Cardiac fibroblast (primary cell): ENCODE data around the gene TENM4.

Experiments
- DNase-seq, 2 donors: peaks; one replicate each; pipeline versions ENCODE4 v3.0.0 to v3.0.0-alpha.2; 2010; ENCODE audit warnings: low read depth in 2 of 2
- H3K4me3 ChIP-seq, 2 donors: replicated peaks in 1 of 2; 1 replicate in 1 of 2; 2 replicates in 1 of 2; pipeline ENCODE4 v1.5.1; 2011; ENCODE audit warnings: low read depth in 2 of 2, low read length in 2 of 2, mild to moderate bottlenecking in 2 of 2, moderate library complexity in 1 of 2
- CTCF ChIP-seq: IDR thresholded peaks from one replicate; pipeline ENCODE4 v1.5.1; 2011; ENCODE audit warnings: low read depth, mild to moderate bottlenecking, low read length, inconsistent platforms

TENM4 gene

GRCh38 chr11:78972177-78972576 is 468.7 kb downstream of the TENM4 start:
- DNase-seq: no peak
- H3K4me3 ChIP-seq: no peak overlapping the region
- TF ChIP-seq CTCF: no peak

DNA sequence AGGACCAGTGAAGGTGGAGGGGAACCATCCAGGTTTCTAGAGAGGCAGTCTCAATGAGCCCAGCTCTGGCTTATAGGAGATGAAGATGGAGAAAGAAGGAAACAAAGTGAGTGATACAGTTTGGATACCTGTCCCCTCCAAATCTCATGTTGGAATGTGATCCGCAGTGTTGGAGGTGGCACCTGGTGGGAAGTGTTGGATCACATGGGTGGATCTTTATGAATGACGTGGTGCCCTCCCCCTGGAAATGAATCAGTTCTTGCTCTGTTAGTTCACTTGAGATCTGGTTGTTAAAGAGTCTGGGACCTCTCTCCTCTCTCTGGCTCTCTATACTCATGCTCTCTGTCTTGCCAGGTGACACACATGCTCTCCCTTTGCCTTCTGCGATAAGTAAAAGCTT is 473.0 kb downstream of the TENM4 start:
- H3K4me3 ChIP-seq: no peak overlapping the region
- no peak for TF ChIP-seq CTCF
- DNase-seq: no peak

- DNase-seq: no peak
- no peak for TF ChIP-seq CTCF
Measured at GRCh38 chr11:78965432-78965831, 475.4 kb downstream of the TENM4 start.

GRCh38 chr11:78961937-78962701 is 478.7 kb downstream of the TENM4 start:
- peak; percentile 16 to 46 for DNase-seq
- no peak overlapping the region for H3K4me3 ChIP-seq
- TF ChIP-seq CTCF: no peak

More at GRCh38 chr11:78965432-78965831, 475.4 kb downstream of the TENM4 start:
- no peak overlapping the region for H3K4me3 ChIP-seq

- peak; percentile 47 to 51 for DNase-seq
- peak; percentile 57 for TF ChIP-seq CTCF
- H3K4me3 ChIP-seq: no peak overlapping the region
Measured at GRCh38 chr11:78961247-78961646, 479.6 kb downstream of the TENM4 start.

DNA sequence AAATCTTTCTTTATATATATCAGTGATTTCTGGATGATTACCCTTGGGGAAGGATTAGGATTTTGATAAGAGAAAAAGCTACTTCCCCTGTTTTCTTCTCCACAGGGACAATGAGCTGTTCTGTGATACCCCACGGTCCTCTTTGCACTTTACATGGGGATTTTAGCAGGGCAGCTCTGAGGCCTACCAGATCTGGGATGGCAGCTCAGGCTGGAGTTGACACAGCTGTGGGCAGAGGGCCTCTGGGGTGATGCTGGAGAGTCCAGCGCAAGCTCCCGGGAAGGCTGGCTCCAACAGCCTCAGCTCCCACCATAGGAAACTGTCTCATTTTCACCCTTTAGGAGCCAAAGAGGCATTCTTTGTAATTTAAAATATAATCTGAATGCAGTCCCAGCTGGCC is 482.4 kb downstream of the TENM4 start:
- DNase-seq: no peak
- TF ChIP-seq CTCF: no peak
- no peak overlapping the region for H3K4me3 ChIP-seq
